Transverse colon (tissue), 3 donors: Measurements from ENCODE around the gene CLIP3.
"Not testable (repeated sequence)": the region's sequence is repeated elsewhere in the genome, so short reads cannot be mapped to it uniquely, and the experiment has no call there.

ENCODE experiments used
- POLR2A ChIP-seq: fragments of 450-650 bp; IDR thresholded peaks from one replicate; pipeline ENCODE4 v1.6.1; 2016; ENCODE audit warnings: antibody characterized with exemption, mild to moderate bottlenecking, moderate library complexity
- POLR2AphosphoS5 ChIP-seq, 3 donors: sonication (generic); formaldehyde crosslinking; IDR thresholded peaks; one replicate each; pipeline ENCODE4 v1.6.1; 2016; ENCODE audit warnings: antibody characterized with exemption in 3 of 3

- not testable (repeated sequence) for TF ChIP-seq POLR2AphosphoS5 (IDR thresholded peaks at IDR 0.05); POLR2A
Measured at GRCh38 chr19:36068810-36069499, 36.3 kb upstream of the CLIP3 start.
